Measurements from ENCODE around the gene SLC7A10.
A peak's percentile ranks its signal among the peaks of the same experiment; 100 is the strongest.

The SLC7A10 gene

GRCh38 chr19:33254245-33254824 is 28.7 kb upstream of the SLC7A10 start:
- no peak for DNase-seq (ENCODE audit: low read depth, low spot score)

- DNase-seq (ENCODE audit: low read depth, low spot score) = no peak
Observed at GRCh38 chr19:33252971-33253370, 27.3 kb upstream of the SLC7A10 start.

GRCh38 chr19:33252418-33252962 is 26.8 kb upstream of the SLC7A10 start:
- no peak for DNase-seq (ENCODE audit: low read depth, low spot score)

- peak; percentile 72 for DNase-seq (ENCODE audit: low read depth, low spot score)
Observed at GRCh38 chr19:33251526-33252090, 26.0 kb upstream of the SLC7A10 start.

GRCh38 chr19:33251076-33251475 is 25.4 kb upstream of the SLC7A10 start:
- no peak for DNase-seq (ENCODE audit: low read depth, low spot score)

- no peak for DNase-seq (ENCODE audit: low read depth, low spot score)
Observed at GRCh38 chr19:33250500-33250899, 24.9 kb upstream of the SLC7A10 start.

GRCh38 chr19:33249740-33250366 is 24.2 kb upstream of the SLC7A10 start:
- DNase-seq (ENCODE audit: low read depth, low spot score) = no peak

GRCh38 chr19:33248954-33249613 is 23.4 kb upstream of the SLC7A10 start:
- no peak for DNase-seq (ENCODE audit: low read depth, low spot score)

GRCh38 chr19:33248553-33248953 is 22.9 kb upstream of the SLC7A10 start:
- no peak for DNase-seq (ENCODE audit: low read depth, low spot score)

GRCh38 chr19:33248104-33248503 is 22.5 kb upstream of the SLC7A10 start:
- no peak for DNase-seq (ENCODE audit: low read depth, low spot score)

- DNase-seq (ENCODE audit: low read depth, low spot score) = no peak
Observed at GRCh38 chr19:33247441-33247819, 21.8 kb upstream of the SLC7A10 start.

- DNase-seq (ENCODE audit: low read depth, low spot score) = no peak
Observed at GRCh38 chr19:33246709-33247440, 21.2 kb upstream of the SLC7A10 start.

- DNase-seq (ENCODE audit: low read depth, low spot score) = no peak
Observed at GRCh38 chr19:33245948-33246708, 20.5 kb upstream of the SLC7A10 start.

GRCh38 chr19:33242911-33243310 is 17.3 kb upstream of the SLC7A10 start:
- no peak for DNase-seq (ENCODE audit: low read depth, low spot score)

GRCh38 chr19:33242131-33242530 is 16.5 kb upstream of the SLC7A10 start:
- no peak for DNase-seq (ENCODE audit: low read depth, low spot score)

GRCh38 chr19:33241530-33242101 is 16.0 kb upstream of the SLC7A10 start:
- DNase-seq (ENCODE audit: low read depth, low spot score) = no peak

- DNase-seq (ENCODE audit: low read depth, low spot score) = no peak
Observed at GRCh38 chr19:33241091-33241529, 15.5 kb upstream of the SLC7A10 start.

GRCh38 chr19:33240181-33240771 is 14.6 kb upstream of the SLC7A10 start:
- DNase-seq (ENCODE audit: low read depth, low spot score) = no peak

GRCh38 chr19:33239223-33239975 is 13.7 kb upstream of the SLC7A10 start:
- no peak for DNase-seq (ENCODE audit: low read depth, low spot score)

All from ELF-1 (cell line).